Measurements from ENCODE around the gene USP22.

The USP22 gene

DNA sequence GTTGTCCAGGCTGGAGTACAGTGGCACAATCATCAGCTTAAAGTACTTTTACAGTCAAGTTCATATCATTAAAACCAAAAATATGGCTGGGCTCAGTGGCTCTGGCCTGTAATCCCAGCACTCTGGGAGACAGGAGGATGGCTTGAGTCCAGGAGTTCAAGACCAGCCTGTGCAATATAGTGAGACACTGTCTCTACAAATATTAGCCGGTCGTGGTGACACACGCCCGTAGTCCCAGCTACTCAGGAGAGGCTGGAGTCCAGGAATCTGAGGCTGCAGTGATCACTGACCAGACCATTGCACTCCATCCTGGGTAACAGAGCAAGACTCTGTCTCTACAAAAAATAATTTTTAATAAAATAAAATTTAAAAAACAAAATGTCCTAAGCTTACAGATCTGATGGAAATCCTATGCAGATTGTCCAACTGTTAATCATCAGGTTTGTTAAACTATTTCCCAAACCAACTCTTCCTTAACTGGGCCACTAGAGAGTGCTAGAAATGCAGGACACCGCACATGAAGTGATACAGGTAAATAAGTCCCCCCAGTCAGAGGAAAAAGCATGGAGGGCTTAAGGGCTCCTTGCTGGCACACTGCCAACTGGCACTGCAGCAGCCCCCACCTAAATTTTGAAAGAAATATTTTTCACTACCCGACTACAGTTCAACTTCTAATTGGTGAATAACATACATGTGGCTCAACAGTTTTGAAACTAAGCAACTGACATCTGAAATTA, 2.8 kb downstream of the USP22 start:
- Histone ChIP-seq H3K27ac (ENCODE audit: low read depth, low read length) (peak overlapping the region; percentile 95), H3K36me3 (ENCODE audit: control insufficient read depth, low read length) (peaks cover 68% of the 10 kb centered on the region), H3K9me3 (ENCODE audit: control insufficient read depth, insufficient read depth, low read length) (no peaks in the 10 kb centered on the region), H3K27me3 (ENCODE audit: control insufficient read depth, low read length) (no peaks in the 10 kb centered on the region), H3K4me1 (ENCODE audit: control insufficient read depth, low read length) (peaks cover 67% of the 10 kb centered on the region), H3K79me2 (ENCODE audit: control insufficient read depth, low read length) (peaks cover 78% of the 10 kb centered on the region), H3K4me2 (ENCODE audit: low read length) (peak overlapping the region; percentile 77), H3K4me3 (ENCODE audit: low read length) (peak overlapping the region; percentile 77), H3F3A (ENCODE audit: control insufficient read depth, insufficient read depth) (peaks cover 22% of the 10 kb centered on the region), H4K20me1 (ENCODE audit: control insufficient read depth, insufficient read depth, low read depth, low read length) (peaks cover 44% of the 10 kb centered on the region), H3K9me2 (replicated peaks; ENCODE audit: control insufficient read depth, low read length) (no peaks in the 10 kb centered on the region)
- TF ChIP-seq EZH2phosphoT487 (IDR thresholded peaks at IDR 0.05; ENCODE audit: borderline replicate concordance, low read length) (no peak), CTCF (IDR thresholded peaks at IDR 0.05; ENCODE audit: low read depth, low read length, poor library complexity, severe bottlenecking) (peak; percentile 64)

DNA sequence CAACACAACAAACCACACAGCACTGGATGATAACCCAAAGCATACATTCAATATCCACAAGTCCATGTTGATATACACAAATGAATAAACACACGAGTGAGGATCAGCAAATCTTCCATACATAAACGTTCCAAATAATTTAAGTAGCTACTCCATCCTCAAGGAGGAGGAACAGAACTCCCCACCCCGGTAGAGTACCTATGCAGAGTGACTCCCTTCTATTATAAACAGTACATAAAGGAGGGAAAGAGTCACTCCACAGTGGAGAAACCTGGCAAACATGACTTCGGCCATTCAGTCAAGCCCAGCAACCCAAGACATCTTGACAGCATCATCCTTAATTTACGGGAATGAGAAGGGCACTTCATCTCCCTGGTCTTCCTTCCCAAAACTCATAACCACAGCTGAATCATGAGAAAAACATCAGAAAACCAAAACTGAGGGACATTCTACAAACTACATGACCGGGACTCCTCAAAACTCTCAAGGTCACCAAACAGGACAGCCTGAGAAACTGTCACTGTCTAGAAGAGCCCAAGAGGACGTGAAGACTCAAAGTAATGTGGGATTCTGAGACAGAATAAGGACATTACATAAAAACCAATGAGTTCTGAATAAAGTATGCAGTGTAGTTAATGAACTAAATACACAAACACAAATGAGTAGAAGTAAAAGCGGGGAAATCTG, 5.6 kb downstream of the USP22 start:
- Histone ChIP-seq H3K79me2 (ENCODE audit: control insufficient read depth, low read length) (peaks cover 100% of the 10 kb centered on the region), H3K36me3 (ENCODE audit: control insufficient read depth, low read length) (peaks cover 92% of the 10 kb centered on the region), H3K4me2 (ENCODE audit: low read length) (peak overlapping the region; percentile 68), H3K9me3 (ENCODE audit: control insufficient read depth, insufficient read depth, low read length) (no peaks in the 10 kb centered on the region), H3K4me1 (ENCODE audit: control insufficient read depth, low read length) (peaks cover 70% of the 10 kb centered on the region), H4K20me1 (ENCODE audit: control insufficient read depth, insufficient read depth, low read depth, low read length) (peaks cover 63% of the 10 kb centered on the region), H3K27ac (ENCODE audit: low read depth, low read length) (peak overlapping the region; percentile 9; the same call in 1 of the 2 replicates), H3K27me3 (ENCODE audit: control insufficient read depth, low read length) (no peaks in the 10 kb centered on the region), H3K9me2 (replicated peaks; ENCODE audit: control insufficient read depth, low read length) (no peaks in the 10 kb centered on the region), H3K4me3 (ENCODE audit: low read length) (peak overlapping the region; percentile 19), H3F3A (ENCODE audit: control insufficient read depth, insufficient read depth) (peaks cover 24% of the 10 kb centered on the region)
- no peak for TF ChIP-seq CTCF (IDR thresholded peaks at IDR 0.05; ENCODE audit: low read depth, low read length, poor library complexity, severe bottlenecking)
- TF ChIP-seq EZH2phosphoT487 (IDR thresholded peaks at IDR 0.05; ENCODE audit: borderline replicate concordance, low read length), result no peak

DNA sequence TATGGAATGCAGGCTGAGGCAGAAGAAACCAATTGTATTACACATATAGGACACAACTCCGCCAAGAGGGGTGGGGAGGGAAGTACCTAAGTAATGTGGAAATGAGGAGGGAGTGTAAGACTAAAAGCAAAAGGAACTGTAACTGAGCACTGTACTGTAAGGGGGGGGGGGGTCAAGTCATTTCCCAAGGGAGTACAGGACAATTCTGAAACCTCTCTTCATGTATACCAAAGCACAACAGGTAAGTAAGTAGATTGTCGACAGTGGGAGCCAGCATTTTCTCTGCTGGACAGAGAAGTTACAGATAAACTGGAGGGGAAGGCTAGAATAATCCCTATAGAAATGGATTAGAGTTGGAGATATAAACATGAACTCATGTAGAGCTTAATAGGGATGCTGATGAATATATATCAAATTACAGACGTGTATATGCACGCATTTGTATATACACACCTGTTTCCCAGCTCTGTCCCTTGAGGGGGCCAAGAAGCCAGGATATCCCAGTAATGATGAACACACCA, 6.4 kb downstream of the USP22 start:
- Histone ChIP-seq H4K20me1 (ENCODE audit: control insufficient read depth, insufficient read depth, low read depth, low read length) (peaks cover 71% of the 10 kb centered on the region), H3K36me3 (ENCODE audit: control insufficient read depth, low read length) (peaks cover 94% of the 10 kb centered on the region), H3K4me3 (ENCODE audit: low read length) (peak overlapping the region; percentile 19), H3K27ac (ENCODE audit: low read depth, low read length) (peak overlapping the region; percentile 9), H3K9me3 (ENCODE audit: control insufficient read depth, insufficient read depth, low read length) (no peaks in the 10 kb centered on the region), H3K27me3 (ENCODE audit: control insufficient read depth, low read length) (no peaks in the 10 kb centered on the region), H3K79me2 (ENCODE audit: control insufficient read depth, low read length) (peaks cover 100% of the 10 kb centered on the region), H3K9me2 (replicated peaks; ENCODE audit: control insufficient read depth, low read length) (no peaks in the 10 kb centered on the region), H3K4me1 (ENCODE audit: control insufficient read depth, low read length) (peaks cover 78% of the 10 kb centered on the region), H3K4me2 (ENCODE audit: low read length) (peak overlapping the region; percentile 68), H3F3A (ENCODE audit: control insufficient read depth, insufficient read depth) (peaks cover 23% of the 10 kb centered on the region)
- TF ChIP-seq CTCF (IDR thresholded peaks at IDR 0.05; ENCODE audit: low read depth, low read length, poor library complexity, severe bottlenecking) (no peak), EZH2phosphoT487 (IDR thresholded peaks at IDR 0.05; ENCODE audit: borderline replicate concordance, low read length) (no peak)

Measured in DOHH2 (cell line).